Pulmonary artery endothelial cell (primary cell): ENCODE results near the gene ITLN1. TPM values are rescaled to one million over a fixed set of nuclear protein-coding genes. Genes with fewer than 3 reads are reported as not detected.

Source experiments
- DNase-seq: peaks from one replicate; pipeline ENCODE4 v3.0.0-alpha.2; 2011; ENCODE audit warnings: low read depth, low spot score
- total RNA-seq: library from RNA; depleted of rRNA; stranded (reverse); fragments of >200 nt; gene quantifications from 2 replicates; pipeline ENCODE4 v1.2.3, GENCODE V29; 2014

Gene ITLN1
- total RNA-seq, 1 donor from 2014 or later = not detected

DNA sequence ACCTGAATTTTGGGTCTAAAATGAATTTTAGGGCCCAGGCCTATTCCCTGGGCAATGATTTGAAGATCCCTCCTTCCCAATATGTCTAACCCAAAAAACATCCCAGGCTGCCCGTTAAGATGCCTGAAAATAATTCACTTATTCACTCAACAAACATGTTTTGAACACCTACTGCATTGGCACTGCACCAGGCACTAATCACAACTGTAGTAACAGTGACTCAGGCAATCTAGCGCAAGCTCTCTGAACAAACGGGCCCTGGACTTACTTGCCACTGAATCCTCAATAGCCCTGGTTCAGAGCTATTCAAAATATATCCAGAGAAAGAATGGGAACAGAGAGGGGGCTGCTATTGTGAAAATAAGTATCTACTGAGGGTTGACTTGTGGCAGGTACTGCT, 26.5 kb downstream of the ITLN1 start:
- no peak for DNase-seq

- no peak for DNase-seq
Observed at GRCh38 chr1:160858097-160858496, 26.9 kb downstream of the ITLN1 start.

GRCh38 chr1:160855181-160855981, 29.6 kb downstream of the ITLN1 start:
- DNase-seq = no peak

DNA sequence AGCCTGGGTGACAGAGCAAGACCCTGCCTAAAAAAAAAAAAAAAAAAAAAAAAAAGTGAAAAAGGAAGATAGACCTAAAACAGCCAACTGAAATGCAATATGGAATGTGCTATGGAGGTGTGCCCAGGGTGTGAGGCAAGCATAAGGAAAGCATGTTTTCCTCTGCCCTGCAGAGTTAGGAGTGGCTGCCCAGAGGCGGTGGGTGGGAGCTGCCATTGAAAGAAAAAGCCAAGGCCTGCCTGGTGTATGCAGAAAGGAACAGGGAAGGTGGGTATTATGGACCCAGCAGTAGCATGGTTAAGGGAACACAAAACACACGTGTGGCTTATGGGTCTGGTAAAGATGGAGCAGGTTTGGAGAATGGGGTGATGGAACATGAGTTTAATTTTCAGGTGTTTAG, 31.2 kb downstream of the ITLN1 start:
- no peak for DNase-seq

GRCh38 chr1:160853014-160853413, 32.0 kb downstream of the ITLN1 start:
- no peak for DNase-seq

DNA sequence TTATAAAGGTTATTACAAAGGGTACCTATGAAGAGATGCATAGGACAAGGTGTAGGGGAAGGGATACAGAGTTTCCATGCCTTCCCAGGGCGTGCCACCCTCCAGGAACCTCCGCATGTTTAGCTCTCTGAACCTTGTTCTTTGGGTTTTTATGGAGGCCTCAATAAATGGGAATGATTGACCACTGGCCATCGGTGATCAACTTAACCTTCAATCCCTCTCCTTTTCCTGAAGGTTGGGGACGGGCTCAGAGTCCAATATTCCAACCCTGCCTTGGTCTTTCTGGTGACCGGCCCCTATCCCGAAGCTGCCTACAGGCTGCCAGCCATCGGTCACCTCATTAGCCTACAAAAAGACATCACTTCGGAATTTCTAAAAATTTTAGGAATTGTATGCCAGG, 34.0 kb downstream of the ITLN1 start:
- DNase-seq = no peak

DNA sequence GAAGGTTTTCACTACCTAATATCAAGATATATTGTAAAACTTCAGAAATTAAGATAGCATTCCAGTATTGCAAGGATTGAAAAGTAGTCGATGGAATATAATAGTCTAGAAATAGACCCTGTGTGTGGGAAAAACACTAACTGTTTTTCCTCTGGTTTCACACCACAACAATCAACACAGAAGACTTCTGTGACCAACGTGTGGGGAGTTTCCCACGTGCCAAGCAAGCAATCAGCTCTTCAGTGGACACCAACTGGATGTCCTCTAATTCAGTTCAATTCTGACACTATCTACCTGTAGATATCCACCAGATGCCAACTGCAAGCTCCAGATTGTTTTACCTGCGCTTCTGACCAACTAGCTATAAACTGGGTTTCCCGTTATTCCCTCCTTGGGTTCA, 34.4 kb downstream of the ITLN1 start:
- no peak for DNase-seq

GRCh38 chr1:160846281-160846680, 38.7 kb downstream of the ITLN1 start:
- DNase-seq = no peak

- no peak for DNase-seq
Observed at GRCh38 chr1:160844447-160845232, 40.3 kb downstream of the ITLN1 start.

- no peak for DNase-seq
Observed at GRCh38 chr1:160841079-160841478, 43.9 kb downstream of the ITLN1 start.

GRCh38 chr1:160839746-160840145, 45.2 kb downstream of the ITLN1 start:
- DNase-seq = no peak

GRCh38 chr1:160838888-160839287, 46.1 kb downstream of the ITLN1 start:
- DNase-seq = no peak

- DNase-seq = no peak
Observed at GRCh38 chr1:160837558-160838205, 47.3 kb downstream of the ITLN1 start.

DNA sequence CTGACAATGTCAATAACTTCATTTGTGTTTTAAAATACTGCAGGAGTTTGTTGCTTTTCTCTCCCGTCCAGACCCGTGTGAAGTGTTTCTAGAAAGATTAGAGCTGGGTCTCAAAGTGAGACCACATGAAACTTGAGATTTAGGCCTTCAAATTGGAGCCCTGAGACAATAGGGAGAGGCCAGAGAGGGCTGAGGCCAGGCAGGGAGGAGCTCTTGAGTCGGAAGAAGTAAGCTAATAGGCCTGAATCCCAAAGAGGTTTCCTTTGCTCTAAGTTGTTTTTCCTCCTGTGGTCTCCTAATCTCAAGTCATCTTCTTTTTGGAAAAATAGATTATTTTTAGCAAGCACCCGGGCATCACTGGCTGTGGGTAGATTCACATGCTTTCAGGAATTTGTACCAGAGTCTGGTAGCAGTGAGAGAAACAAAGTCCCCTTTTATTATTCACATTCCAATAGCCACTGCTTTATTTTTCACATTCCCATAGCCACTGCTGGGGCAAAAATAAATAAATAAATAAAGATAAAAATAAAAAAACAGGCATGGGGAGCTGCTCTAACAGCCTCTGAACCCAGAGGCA, 47.9 kb downstream of the ITLN1 start:
- DNase-seq = no peak

DNA sequence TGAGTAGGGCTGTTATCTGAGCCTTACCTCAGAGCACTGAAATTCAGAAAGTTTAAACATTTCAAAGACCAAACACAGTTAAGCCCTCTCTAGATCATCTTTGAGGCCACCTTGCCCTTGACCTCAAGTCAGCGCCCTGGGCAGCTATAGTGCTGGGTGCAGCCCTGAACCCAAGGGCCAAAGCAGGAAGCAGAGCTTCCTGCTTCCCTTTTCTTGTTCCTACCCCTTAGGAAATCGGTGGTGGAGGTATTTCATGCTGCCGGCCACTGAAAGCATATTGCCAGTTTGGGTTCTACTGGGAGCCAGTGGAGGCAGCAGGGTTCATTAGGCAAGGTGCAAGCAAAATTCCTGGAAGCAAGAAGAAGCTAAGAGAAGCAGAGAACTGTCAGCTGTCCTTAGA, 48.4 kb downstream of the ITLN1 start:
- DNase-seq = no peak

DNA sequence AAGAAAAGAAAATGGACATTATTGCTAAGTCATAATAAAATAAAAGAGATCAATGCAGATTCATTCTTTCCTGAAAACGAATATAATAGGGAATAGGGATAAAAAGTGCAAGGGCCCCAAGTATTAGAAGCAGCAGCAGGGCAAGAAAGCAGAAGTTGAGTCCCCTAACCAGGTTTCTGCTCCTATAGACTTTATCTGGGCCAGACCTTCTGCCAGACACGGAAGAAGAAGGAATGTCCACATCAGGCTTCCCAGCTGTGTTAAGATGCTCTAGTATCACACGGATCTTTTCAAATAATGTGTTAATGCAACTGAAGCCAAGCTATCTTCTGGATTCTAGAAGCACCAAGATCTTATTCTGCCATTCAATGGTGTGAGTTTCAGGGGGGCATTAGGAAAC, 49.2 kb downstream of the ITLN1 start:
- no peak for DNase-seq

- peak; percentile 22 for DNase-seq
Observed at GRCh38 chr1:160834945-160835565, 49.9 kb downstream of the ITLN1 start.

- peak; percentile 5 for DNase-seq
Observed at GRCh38 chr1:160830321-160831153, 54.4 kb downstream of the ITLN1 start.

DNA sequence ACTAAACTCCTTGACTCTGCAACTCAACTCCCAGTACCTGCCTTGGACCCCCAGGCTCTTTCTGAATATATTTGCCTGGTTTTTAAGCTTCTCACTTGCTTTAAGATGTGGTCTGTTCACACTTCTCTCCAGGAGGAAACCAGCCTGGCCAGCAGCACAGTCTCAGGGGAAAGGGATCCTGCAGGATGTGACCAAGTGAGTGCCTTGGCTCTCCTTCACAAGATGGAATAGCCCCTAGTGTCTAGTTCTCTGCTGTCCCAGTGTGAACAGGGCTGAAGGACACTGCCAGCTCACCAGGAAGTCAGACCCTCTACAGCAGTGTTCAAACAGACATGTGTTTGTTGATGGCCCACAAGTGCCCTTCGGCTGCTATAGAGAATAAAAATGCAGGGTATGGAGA, 55.2 kb downstream of the ITLN1 start:
- no peak for DNase-seq

GRCh38 chr1:160827418-160827817, 57.6 kb downstream of the ITLN1 start:
- DNase-seq = no peak

GRCh38 chr1:160826546-160826945, 58.4 kb downstream of the ITLN1 start:
- DNase-seq = no peak
